ENCODE results near the gene CCDC107.

GRCh38 chr9:35667939-35668338 is 9.8 kb downstream of the CCDC107 start:
- TF ChIP-seq CTCF (IDR thresholded peaks at IDR 0.05; ENCODE audit: low read depth, low read length) (no peak), EZH2phosphoT487 (IDR thresholded peaks at IDR 0.05; ENCODE audit: low read depth) (no peak)

All from OCI-LY3 (cell line).